Ascending aorta (tissue), 2 donors: Measurements from ENCODE around the gene GRPEL2. TPM values are rescaled to one million over a fixed set of nuclear protein-coding genes. Genes with fewer than 3 reads are reported as not detected.

Experiments used
- DNase-seq, 2 donors: peaks; one replicate each; pipeline ENCODE4 v3.0.0-alpha.2; 2019; ENCODE audit warnings: low spot score in 2 of 2
- H3K27ac ChIP-seq, 2 donors: fragments of 200-600 bp; sonication (generic); one replicate each; pipeline ENCODE4 v1.5.1; 2016 to 2017; ENCODE audit warnings: mild to moderate bottlenecking in 1 of 2
- H3K27me3 ChIP-seq: fragments of 200-600 bp; sonication (generic); one replicate; pipeline ENCODE4 v1.5.1; 2017
- H3K36me3 ChIP-seq, 2 donors: fragments of 200-600 bp; sonication (generic); one replicate each; pipeline ENCODE4 v1.5.1; 2016
- H3K4me1 ChIP-seq, 2 donors: fragments of 200-600 bp; sonication (generic); one replicate each; pipeline ENCODE4 v1.5.1; 2016 to 2017; ENCODE audit warnings: mild to moderate bottlenecking in 1 of 2
- H3K4me3 ChIP-seq, 2 donors: fragments of 200-600 bp; sonication (generic); one replicate each; pipeline ENCODE4 v1.5.1; 2016 to 2017; ENCODE audit warnings: mild to moderate bottlenecking in 1 of 2
- H3K9me3 ChIP-seq, 2 donors: fragments of 200-600 bp; sonication (generic); one replicate each; pipeline ENCODE4 v1.5.1; 2016
- CTCF ChIP-seq, 3 experiments: fragments of 200-600 bp in 2 of 3; fragments of 450-650 bp in 1 of 3; sonication (generic) in 2 of 3; IDR thresholded peaks; one replicate each; pipeline ENCODE4 v1.5.1; 2016 to 2019; ENCODE audit warnings: antibody characterized with exemption in 3 of 3, mild to moderate bottlenecking in 1 of 3, moderate library complexity in 1 of 3
- intact Hi-C: fragments of 100-400 bp; cut with DNase I; formaldehyde crosslinking; loops from one replicate; pipeline ENCODE4 v1.15.1; 2023
- total RNA-seq: library from RNA; depleted of rRNA; stranded (reverse); fragments of >200 nt; gene quantifications from one replicate; pipeline ENCODE4 v1.1.0, GENCODE V29; 2016

Gene GRPEL2
- total RNA-seq, 1 donor from 2014 or later: 7.8 TPM

GRCh38 chr5:149401051-149401450 lies 55.8 kb downstream of the GRPEL2 start:
- no peaks in the 10 kb centered on the region for H3K27me3 ChIP-seq

GRCh38 chr5:149402291-149402690 lies 57.0 kb downstream of the GRPEL2 start:
- Histone ChIP-seq H3K9me3 (no peaks in the 10 kb centered on the region), H3K36me3 (no peaks in the 10 kb centered on the region), H3K4me1 (peaks cover 16 to 27% of the 10 kb centered on the region in 2 donors), H3K4me3 (no peak overlapping the region), H3K27me3 (no peaks in the 10 kb centered on the region), H3K27ac (no peak overlapping the region)
- no peak for DNase-seq
- intact Hi-C loops: no loop called here
- TF ChIP-seq CTCF (IDR thresholded peaks at IDR 0.05): no peak

More at GRCh38 chr5:149401051-149401450, 55.8 kb downstream of the GRPEL2 start:
- H3K36me3 ChIP-seq: no peaks in the 10 kb centered on the region
- H3K4me3 ChIP-seq: no peak overlapping the region
- H3K27ac ChIP-seq: no peak overlapping the region
- TF ChIP-seq CTCF (IDR thresholded peaks at IDR 0.05): no peak
- intact Hi-C loops: no loop called here
- no peaks in the 10 kb centered on the region for H3K9me3 ChIP-seq
- H3K4me1 ChIP-seq: peaks cover 16 to 25% of the 10 kb centered on the region in 2 donors
- no peak for DNase-seq

Other genes starting within 250 kb of the GRPEL2 start
- gene ABLIM3, start 204.0 kb upstream of the GRPEL2 start, total RNA-seq: 25.8 TPM
- 24.7 TPM for gene AFAP1L1, start 73.6 kb upstream of the GRPEL2 start, total RNA-seq
- 1.5 TPM for gene PCYOX1L, start 12.5 kb downstream of the GRPEL2 start, total RNA-seq
- gene IL17B, start 33.8 kb downstream of the GRPEL2 start, total RNA-seq: 46.8 TPM
- gene CSNK1A1, start 205.9 kb downstream of the GRPEL2 start, total RNA-seq: 219 TPM
- 13.4 TPM for gene ARHGEF37, start 236.0 kb downstream of the GRPEL2 start, total RNA-seq